GM21367 (cell line): Measurements from ENCODE around the gene DNASE2.

Experiments used
- ATAC-seq: cut with Tn5 transposase; IDR thresholded peaks from one replicate; pipeline ENCODE4 v1.9.1; 2021; ENCODE audit not compliant: unreplicated experiment

Gene DNASE2

GRCh38 chr19:12886969-12887747 is 5.9 kb upstream of the DNASE2 start, which contains the start of gene KLF1:
Gene KLF1, minus strand, starts transcription at chr19:12887201. Its CDS starts 61 bp downstream, at chr19:12887140.
- ATAC-seq: no peak

GRCh38 chr19:12886651-12886968 is 5.4 kb upstream of the DNASE2 start:
- ATAC-seq: no peak

DNA sequence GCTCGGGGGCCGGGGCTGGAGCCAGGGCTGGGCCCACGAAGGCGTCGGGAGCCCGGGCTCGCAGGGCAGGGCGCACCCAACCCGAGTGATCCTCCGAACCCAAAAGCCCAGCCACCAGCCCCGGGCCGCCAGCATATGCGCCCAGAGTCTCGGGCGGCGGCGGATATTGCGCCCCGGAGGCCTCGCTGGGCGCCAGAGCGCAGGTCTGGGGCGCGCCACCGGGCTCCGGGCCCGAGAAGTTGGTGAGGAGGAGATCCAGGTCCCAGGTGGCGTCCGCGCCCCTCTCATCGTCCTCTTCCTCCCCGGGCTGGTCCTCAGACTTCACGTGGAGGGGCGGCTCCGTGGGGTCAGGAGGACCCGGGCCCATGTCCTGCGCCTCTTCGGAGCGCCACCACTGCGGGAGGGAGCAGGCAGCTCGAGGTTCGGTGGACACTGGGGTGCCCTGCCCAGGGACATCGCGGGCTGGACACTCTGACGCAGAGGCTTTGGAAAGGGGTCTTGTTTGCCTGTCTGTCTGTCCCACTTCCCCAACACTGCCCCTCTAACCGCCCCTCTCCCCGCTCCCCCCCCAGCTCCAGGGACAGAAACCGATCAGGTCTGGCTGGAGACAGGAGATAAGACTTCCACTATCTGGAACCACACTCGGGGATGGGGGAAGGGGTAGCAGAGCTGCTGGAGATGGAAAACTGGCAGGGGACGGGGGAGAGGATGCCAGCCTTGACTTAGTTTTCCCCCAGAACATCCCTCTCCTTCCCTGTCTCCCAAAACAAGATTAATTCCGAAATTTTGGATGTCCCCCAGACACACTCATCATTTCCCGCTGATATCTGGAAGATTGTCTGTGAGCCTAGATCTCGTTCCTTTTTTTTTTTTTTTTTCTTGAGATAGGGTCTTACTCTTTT is 4.8 kb upstream of the DNASE2 start:
- ATAC-seq: no peak

- no peak for ATAC-seq
These were observed 3.9 kb upstream of the DNASE2 start for GRCh38 chr19:12884926-12885748.

- no peak for ATAC-seq
These were observed 3.3 kb upstream of the DNASE2 start for GRCh38 chr19:12884627-12884925.

- ATAC-seq: no peak
These were observed 3.0 kb upstream of the DNASE2 start for GRCh38 chr19:12884202-12884601.

GRCh38 chr19:12882589-12882988 is 1.3 kb upstream of the DNASE2 start:
- no peak for ATAC-seq

DNA sequence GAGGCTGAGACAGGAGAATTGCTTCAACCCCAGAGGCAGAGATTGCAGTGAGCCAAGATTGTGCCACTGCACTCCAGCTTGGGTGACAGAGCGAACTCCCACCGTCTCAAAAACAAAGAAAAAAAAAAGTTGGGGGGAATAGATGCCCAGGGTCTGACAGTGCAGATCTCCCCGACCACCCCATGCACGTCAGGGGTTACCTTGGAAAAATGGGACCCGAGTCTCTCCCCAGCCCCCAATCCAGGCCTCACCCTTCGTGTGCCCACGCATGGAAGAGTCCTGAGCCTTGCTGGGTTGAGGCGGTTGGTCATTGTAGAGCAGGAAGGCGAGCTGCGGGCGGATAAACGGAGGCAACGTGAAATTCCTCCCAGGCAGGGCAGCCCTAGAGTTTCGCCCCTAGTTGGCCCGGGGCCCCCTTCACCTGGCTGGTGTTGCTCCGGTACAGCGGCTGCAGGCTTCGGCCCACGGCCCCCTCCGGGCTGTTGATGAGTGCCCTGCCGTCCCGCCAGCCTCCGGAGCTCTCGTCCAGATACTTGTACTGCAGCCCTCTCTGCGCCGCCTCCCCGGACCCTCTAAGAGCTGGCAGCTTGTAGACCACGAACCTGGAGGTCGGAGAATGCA is 588 bp downstream of the DNASE2 start:
- ATAC-seq: peak; percentile 15

DNA sequence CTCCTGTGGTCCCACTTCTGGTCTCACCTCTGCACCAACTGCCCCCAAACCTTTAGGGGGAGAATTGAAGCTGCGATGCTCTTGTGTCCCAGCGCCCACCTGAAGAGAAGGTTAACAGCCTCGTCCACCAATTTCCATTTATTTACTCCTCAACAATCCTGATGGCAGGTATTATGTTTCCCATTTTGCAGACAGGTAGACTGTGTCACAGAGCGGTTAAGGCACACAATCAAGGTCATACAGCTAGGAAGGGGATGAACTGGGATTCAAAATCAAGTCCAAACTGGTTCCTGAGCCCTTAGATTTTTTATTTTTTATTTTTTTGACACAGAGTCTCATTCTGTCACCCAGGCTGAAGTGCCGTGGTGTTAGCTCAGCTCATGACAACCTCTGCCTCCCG is 6.2 kb downstream of the DNASE2 start:
- ATAC-seq: no peak

DNA sequence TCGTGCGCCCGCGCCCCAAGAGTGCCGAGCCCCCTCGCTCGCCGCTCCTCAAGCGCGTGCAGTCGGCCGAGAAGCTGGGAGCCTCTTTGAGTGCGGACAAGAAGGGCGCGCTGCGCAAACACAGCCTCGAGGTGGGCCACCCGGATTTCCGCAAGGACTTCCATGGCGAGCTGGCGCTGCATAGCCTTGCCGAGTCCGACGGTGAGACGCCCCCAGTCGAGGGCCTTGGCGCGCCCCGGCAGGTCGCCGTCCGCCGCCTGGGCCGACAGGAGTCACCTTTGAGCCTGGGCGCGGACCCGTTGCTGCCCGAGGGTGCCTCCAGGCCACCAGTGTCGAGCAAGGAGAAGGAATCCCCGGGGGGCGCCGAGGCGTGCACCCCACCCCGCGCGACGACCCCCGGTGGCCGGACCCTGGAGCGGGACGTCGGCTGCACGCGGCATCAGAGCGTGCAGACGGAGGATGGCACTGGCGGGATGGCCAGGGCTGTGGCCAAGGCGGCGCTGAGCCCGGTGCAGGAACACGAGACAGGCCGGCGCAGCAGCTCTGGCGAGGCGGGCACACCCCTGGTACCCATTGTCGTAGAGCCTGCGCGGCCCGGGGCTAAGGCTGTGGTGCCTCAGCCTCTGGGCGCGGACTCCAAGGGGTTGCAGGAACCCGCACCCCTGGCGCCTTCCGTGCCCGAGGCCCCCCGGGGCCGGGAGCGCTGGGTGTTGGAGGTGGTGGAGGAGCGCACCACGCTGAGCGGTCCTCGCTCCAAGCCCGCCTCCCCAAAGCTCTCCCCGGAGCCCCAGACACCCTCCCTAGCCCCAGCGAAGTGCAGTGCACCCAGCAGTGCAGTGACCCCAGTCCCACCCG is 7.1 kb downstream of the DNASE2 start:
- ATAC-seq: no peak

DNA sequence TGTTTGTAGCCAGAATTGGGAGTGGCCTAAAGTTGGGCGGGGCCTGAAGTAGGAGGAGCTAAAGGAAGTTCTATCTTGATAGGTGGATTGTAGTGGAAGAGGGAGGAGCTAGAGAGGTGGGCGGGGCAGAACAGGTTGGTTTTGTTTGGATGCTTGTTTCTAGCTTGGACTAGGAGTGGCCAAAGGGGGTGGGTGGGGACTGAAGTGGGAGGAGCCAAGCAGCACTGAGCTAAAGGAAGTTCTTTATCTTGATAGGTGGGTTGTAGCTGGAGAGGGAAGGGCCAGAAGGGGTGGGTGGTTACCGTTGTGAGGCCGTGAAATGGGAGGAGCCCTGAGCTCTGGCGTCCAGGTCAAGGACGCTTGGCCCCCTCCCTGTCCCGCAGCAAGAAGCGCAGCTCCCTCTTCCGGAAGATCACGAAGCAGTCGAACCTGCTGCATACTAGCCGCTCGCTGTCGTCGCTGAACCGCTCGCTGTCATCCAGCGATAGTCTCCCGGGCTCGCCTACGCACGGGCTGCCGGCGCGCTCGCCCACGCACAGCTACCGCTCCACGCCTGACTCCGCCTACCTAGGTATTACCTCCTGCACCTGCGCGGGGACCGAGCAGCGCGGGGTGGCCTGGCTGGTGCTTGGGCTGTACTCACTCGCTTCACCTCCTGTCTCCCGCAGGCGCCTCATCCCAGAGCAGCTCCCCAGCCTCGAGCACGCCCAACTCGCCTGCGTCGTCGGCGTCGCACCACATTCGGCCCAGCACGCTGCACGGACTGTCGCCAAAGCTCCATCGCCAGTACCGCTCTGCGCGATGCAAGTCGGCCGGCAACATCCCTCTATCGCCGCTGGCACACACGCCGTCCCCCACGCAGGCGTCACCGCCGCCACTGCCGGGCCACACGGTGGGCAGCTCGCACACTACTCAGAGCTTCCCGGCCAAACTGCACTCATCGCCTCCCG is 8.0 kb downstream of the DNASE2 start:
- ATAC-seq: no peak

DNA sequence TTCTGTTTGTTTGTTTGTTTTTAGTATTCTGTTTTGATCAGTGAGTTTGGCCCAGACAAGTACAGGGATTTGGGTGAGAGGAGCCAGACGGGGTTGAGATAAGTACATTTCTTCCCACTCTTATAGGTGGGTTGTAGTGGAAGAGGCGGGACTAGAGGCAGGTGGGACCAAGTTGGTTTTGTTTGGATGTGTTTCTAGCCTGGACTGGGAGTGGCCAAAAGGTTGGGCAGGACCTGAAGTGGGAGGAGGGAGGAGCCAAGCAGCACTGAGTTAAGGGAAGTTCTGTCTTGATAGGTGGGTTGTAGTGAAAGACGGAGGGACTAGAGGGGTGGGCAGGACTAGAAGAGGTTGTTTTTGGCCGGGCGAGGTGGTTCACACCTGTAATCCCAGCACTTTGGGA is 9.0 kb downstream of the DNASE2 start:
- ATAC-seq: no peak

- no peak for ATAC-seq
These were observed 9.6 kb downstream of the DNASE2 start for GRCh38 chr19:12871681-12872080.

- ATAC-seq: no peak
These were observed 12.6 kb downstream of the DNASE2 start for GRCh38 chr19:12868540-12869112.

DNA sequence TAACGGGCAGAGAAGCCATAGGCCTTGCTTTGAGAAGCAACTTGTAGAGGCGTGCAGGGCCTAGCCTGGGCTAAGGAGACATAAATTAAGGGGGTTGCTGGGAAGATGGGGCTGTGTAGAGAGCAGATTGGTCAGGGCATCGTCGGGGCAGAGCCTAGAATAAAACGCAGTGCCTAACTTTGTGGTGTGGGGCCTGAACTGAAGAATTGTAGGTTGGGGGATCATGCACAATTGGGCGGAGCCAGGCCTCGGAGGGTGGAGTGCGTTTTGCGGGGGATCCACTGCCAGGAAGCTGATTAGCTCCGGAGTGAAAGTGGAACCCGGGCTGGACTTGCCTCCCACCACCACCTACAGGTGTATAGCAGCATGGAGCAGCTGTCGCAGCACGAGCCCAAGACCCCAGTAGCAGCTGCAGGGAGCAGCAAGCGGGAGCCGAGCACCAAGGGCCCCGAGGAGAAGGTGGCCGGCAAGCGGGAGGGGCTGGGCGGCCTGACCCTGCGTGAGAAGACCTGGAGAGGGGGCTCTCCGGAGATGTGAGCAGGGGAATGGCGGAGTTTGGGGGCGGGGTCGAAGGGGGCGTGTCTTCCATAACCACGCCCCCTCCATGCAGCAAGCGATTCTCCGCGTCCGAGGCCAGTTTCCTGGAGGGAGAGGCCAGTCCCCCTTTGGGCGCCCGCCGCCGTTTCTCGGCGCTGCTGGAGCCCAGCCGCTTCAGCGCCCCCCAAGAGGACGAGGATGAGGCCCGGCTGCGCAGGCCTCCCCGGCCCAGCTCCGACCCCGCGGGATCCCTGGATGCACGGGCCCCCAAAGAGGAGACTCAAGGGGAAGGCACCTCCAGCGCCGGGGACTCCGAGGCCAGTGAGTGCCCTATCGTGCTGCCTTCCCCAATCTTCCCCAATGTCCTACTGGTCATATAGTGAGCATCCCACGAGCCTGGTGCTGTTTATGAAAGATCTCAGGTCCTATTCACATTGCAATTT is 13.8 kb downstream of the DNASE2 start:
- ATAC-seq: no peak

DNA sequence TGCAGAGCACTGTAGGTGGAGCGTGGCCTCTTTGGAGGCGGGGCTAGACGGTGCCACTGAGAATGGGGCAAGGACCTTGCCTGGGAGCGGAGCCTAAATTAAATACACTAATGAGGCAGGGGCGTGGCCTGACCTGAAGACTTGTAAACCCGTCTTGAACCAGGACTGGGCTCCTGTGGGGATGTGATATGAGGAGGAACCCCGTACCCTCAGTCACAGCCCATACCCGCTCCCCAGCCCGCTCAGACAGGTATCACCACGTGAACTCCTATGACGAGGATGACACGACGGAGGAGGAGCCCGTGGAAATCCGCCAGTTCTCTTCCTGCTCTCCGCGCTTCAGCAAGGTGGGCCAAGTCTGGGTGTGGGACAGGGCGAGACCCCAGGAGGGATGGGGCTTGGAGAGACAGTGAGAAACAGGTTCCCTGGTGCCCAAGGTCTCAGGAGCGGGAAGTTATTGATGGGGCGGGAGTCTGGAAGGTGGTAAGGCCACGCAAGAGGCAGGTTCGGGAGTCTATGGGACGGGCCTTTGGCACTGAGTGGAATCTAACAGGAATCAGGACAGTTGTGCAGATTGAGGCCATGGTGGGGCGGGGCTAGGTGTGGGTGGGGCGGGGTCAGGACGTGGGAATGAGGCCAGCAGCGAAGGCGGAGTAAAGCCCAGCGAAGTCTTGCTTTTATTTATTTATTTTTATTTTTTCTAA is 14.7 kb downstream of the DNASE2 start:
- ATAC-seq: no peak
